ENCODE results near the gene PLD6. TPM values are rescaled to one million over a fixed set of nuclear protein-coding genes. Genes with fewer than 3 reads are reported as not detected.

PLD6 gene
- total RNA-seq, 4 donors from 2014 or later: 6.0 to 11.1 (median 8.2) TPM

GRCh38 chr17:17165666-17166308 is 40.3 kb downstream of the PLD6 start:
- Histone ChIP-seq H3K4me1 (no peaks in the 10 kb centered on the region), H3K27ac (no peak overlapping the region), H3K4me3 (no peak overlapping the region), H3K27me3 (no peaks in the 10 kb centered on the region), H3K36me3 (peaks cover 0 to 94% (median 18%) of the 10 kb centered on the region in 3 donors), H3K9me3 (no peaks in the 10 kb centered on the region)
- DNase-seq (ENCODE audit: low spot score in 2 of 2): no peak
- 84 to 91% methylated on average over 20 to 21 of the region's 23 CpGs for WGBS, 2 donors
- TF ChIP-seq CTCF (IDR thresholded peaks at IDR 0.05): no peak
- no peak for TF ChIP-seq POLR2A (IDR thresholded peaks at IDR 0.05)
- TF ChIP-seq EP300 (IDR thresholded peaks at IDR 0.05): no peak

GRCh38 chr17:17164676-17165075 is 41.5 kb downstream of the PLD6 start:
- no peak for DNase-seq (ENCODE audit: low spot score in 2 of 2)
- no peak for TF ChIP-seq CTCF (IDR thresholded peaks at IDR 0.05)
- Histone ChIP-seq H3K4me1 (no peaks in the 10 kb centered on the region), H3K27ac (no peak overlapping the region), H3K9me3 (no peaks in the 10 kb centered on the region), H3K4me3 (no peak overlapping the region), H3K36me3 (peaks cover 0 to 100% (median 19%) of the 10 kb centered on the region in 3 donors), H3K27me3 (no peaks in the 10 kb centered on the region)
- 88 to 94% methylated on average over 17 of the region's 17 CpGs for WGBS, 2 donors

- DNase-seq (ENCODE audit: low spot score in 2 of 2): no peak
- H3K4me3 ChIP-seq: no peak overlapping the region
- no peaks in the 10 kb centered on the region for H3K9me3 ChIP-seq
- no peak overlapping the region for H3K27ac ChIP-seq
- no peaks in the 10 kb centered on the region for H3K4me1 ChIP-seq
- TF ChIP-seq POLR2A (IDR thresholded peaks at IDR 0.05): no peak
- TF ChIP-seq EP300 (IDR thresholded peaks at IDR 0.05): no peak
- no peak for TF ChIP-seq CTCF (IDR thresholded peaks at IDR 0.05)
- peaks cover 0 to 100% (median 19%) of the 10 kb centered on the region in 3 donors for H3K36me3 ChIP-seq
- no peaks in the 10 kb centered on the region for H3K27me3 ChIP-seq
- WGBS, 2 donors: 91 to 94% methylated on average over 23 to 25 of the region's 25 CpGs
These were observed 42.0 kb downstream of the PLD6 start for GRCh38 chr17:17164156-17164555.

- no peak for DNase-seq (ENCODE audit: low spot score in 2 of 2)
- Histone ChIP-seq H3K4me1 (no peaks in the 10 kb centered on the region), H3K9me3 (no peaks in the 10 kb centered on the region), H3K36me3 (peaks cover 0 to 100% (median 22%) of the 10 kb centered on the region in 3 donors), H3K27ac (no peak overlapping the region), H3K4me3 (no peak overlapping the region), H3K27me3 (no peaks in the 10 kb centered on the region)
- no peak for TF ChIP-seq POLR2A (IDR thresholded peaks at IDR 0.05)
- 91 to 94% methylated on average over 4 of the region's 4 CpGs for WGBS, 2 donors
These were observed 44.4 kb downstream of the PLD6 start for GRCh38 chr17:17161759-17162158.

GRCh38 chr17:17161121-17161520 is 45.0 kb downstream of the PLD6 start:
- H3K9me3 ChIP-seq: no peaks in the 10 kb centered on the region
- 83 to 87% methylated on average over 6 of the region's 6 CpGs for WGBS, 2 donors
- peaks cover 0 to 100% (median 15%) of the 10 kb centered on the region in 3 donors for H3K36me3 ChIP-seq
- no peak overlapping the region for H3K4me3 ChIP-seq
- TF ChIP-seq POLR2A (IDR thresholded peaks at IDR 0.05) (no peak), CTCF (IDR thresholded peaks at IDR 0.05) (no peak), EP300 (IDR thresholded peaks at IDR 0.05) (no peak)
- no peaks in the 10 kb centered on the region for H3K4me1 ChIP-seq
- DNase-seq (ENCODE audit: low spot score in 2 of 2): no peak
- no peaks in the 10 kb centered on the region for H3K27me3 ChIP-seq
- H3K27ac ChIP-seq: no peak overlapping the region

All from tibial nerve (tissue), 4 donors.